NCI-H510A treated with DMSO at 0.1 percent for 48 hours (cell line): ENCODE measurements around the gene PAM.

Source experiments
- DNase-seq: peaks from one replicate; lab custom pipeline; 2025; lab: John Stamatoyannopoulos, UW

The PAM gene

GRCh38 chr5:102860035-102860434, 104.9 kb downstream of the PAM start:
- no peak for DNase-seq

GRCh38 chr5:102863058-102863457, 108.0 kb downstream of the PAM start:
- DNase-seq = no peak

GRCh38 chr5:102863764-102864560, 108.9 kb downstream of the PAM start:
- peak; percentile 18 for DNase-seq

GRCh38 chr5:102865171-102865509, 110.0 kb downstream of the PAM start:
- DNase-seq = peak; percentile 20

GRCh38 chr5:102865510-102866236, 110.6 kb downstream of the PAM start:
- DNase-seq = peak; percentile 46

- peak; percentile 46 for DNase-seq
Observed at GRCh38 chr5:102866237-102866600, 111.1 kb downstream of the PAM start.

GRCh38 chr5:102867992-102868662, 113.0 kb downstream of the PAM start:
- no peak for DNase-seq

- DNase-seq = no peak
Observed at GRCh38 chr5:102869230-102869629, 114.1 kb downstream of the PAM start.

GRCh38 chr5:102873379-102873932, 118.4 kb downstream of the PAM start:
- DNase-seq = no peak

- DNase-seq = no peak
Observed at GRCh38 chr5:102874054-102874453, 118.9 kb downstream of the PAM start.

- peak; percentile 24 for DNase-seq
Observed at GRCh38 chr5:102875721-102876123, 120.6 kb downstream of the PAM start.

GRCh38 chr5:102876610-102877009, 121.5 kb downstream of the PAM start:
- no peak for DNase-seq

- DNase-seq = no peak
Observed at GRCh38 chr5:102879741-102880140, 124.6 kb downstream of the PAM start.

GRCh38 chr5:102886586-102886985, 131.5 kb downstream of the PAM start:
- DNase-seq = no peak

- DNase-seq = no peak
Observed at GRCh38 chr5:102888483-102888882, 133.4 kb downstream of the PAM start.

- DNase-seq = no peak
Observed at GRCh38 chr5:102889033-102889432, 133.9 kb downstream of the PAM start.

- DNase-seq = no peak
Observed at GRCh38 chr5:102890133-102890532, 135.0 kb downstream of the PAM start.

- no peak for DNase-seq
Observed at GRCh38 chr5:102891175-102891574, 136.1 kb downstream of the PAM start.

GRCh38 chr5:102893942-102894341, 138.8 kb downstream of the PAM start:
- DNase-seq = no peak

- no peak for DNase-seq
Observed at GRCh38 chr5:102895234-102895633, 140.1 kb downstream of the PAM start.

- DNase-seq = no peak
Observed at GRCh38 chr5:102895976-102896375, 140.9 kb downstream of the PAM start.

- DNase-seq = peak; percentile 36
Observed at GRCh38 chr5:102901424-102902134, 146.5 kb downstream of the PAM start.
